ENCODE data around the gene ACBD7. TPM values are rescaled to one million over a fixed set of nuclear protein-coding genes. Genes with fewer than 3 reads are reported as not detected.

Gene ACBD7
- total and polyA plus RNA-seq, 2 donors (not counting 1 experiment from before 2014, with no cell fraction given) = 0.09 to 0.54 TPM

GRCh38 chr10:15124190-15124589 is 35.6 kb upstream of the ACBD7 start:
- Histone ChIP-seq H3K9me3 (ENCODE audit: control extremely low read depth in 1 of 3, control insufficient read depth in 2 of 3, insufficient read depth in 1 of 3, low read length in 2 of 3) (no peaks in the 10 kb centered on the region), H3K27me3 (replicated peaks in 1 of 4; ENCODE audit: control extremely low read depth in 1 of 4, control insufficient read depth in 3 of 4, insufficient read depth in 4 of 4, low read length in 3 of 4) (no peaks in the 10 kb centered on the region), H3K4me2 (replicated peaks; ENCODE audit: low read depth, low read length, poor library complexity, severe bottlenecking) (no peak overlapping the region), H2AFZ (ENCODE audit: insufficient read depth, low read depth, low read length, poor library complexity, severe bottlenecking) (no peak overlapping the region), H3K4me1 (ENCODE audit: control insufficient read depth in 2 of 2, insufficient read depth in 2 of 2, low read length in 2 of 2) (no peaks in the 10 kb centered on the region), H3K36me3 (replicated peaks in 1 of 2; ENCODE audit: control extremely low read depth in 1 of 2, control insufficient read depth in 1 of 2, extremely low read depth in 1 of 2, insufficient read depth in 2 of 2, low read length in 1 of 2) (peaks cover 0 to 16% of the 10 kb centered on the region in 2 experiments), H3K27ac (ENCODE audit: low read length in 2 of 2) (no peak overlapping the region), H3K9ac (ENCODE audit: low read length) (no peak overlapping the region), H4K20me1 (ENCODE audit: control insufficient read depth, insufficient read depth, low read length, poor library complexity, severe bottlenecking) (no peaks in the 10 kb centered on the region), H3K79me2 (ENCODE audit: control insufficient read depth, insufficient read depth, low read length) (no peaks in the 10 kb centered on the region), H3K4me3 (ENCODE audit: control extremely low read depth in 1 of 5, extremely low read depth in 1 of 5, insufficient read depth in 1 of 5, low read depth in 2 of 5, low read length in 4 of 5) (no peak overlapping the region)
- no peaks in the 10 kb centered on the region for H3K27me3 Mint-ChIP-seq
- TF ChIP-seq CTCF (IDR thresholded peaks at IDR 0.05) = no peak
- no peak for TF ChIP-seq EZH2 (IDR thresholded peaks at IDR 0.05; ENCODE audit: borderline replicate concordance, insufficient read depth, low read depth, low read length, poor library complexity, severe bottlenecking)
- CTCF ChIA-PET = interaction anchor here (1.4 to 2.6 kb wide), 2 partner anchors 17 to 18 kb away, joined by 4 to 10 read pairs; no protein-coding TSS in a partner anchor
- POLR2A ChIA-PET = no interaction called here
- no peak overlapping the region for H3K4me3 Mint-ChIP-seq
- H3K4me1 Mint-ChIP-seq = peaks cover 5% of the 10 kb centered on the region
- intact Hi-C loops (cut with micrococcal nuclease) = no loop called here
- no peaks in the 10 kb centered on the region for H3K9me3 Mint-ChIP-seq (ENCODE audit: insufficient read depth)
- DNase-seq (no peak), ATAC-seq (ENCODE audit: low read depth) (no peak)
- WGBS (ENCODE audit: insufficient coverage) = 97% methylated on average over 4 of the region's 9 CpGs
- no peak overlapping the region for H3K27ac Mint-ChIP-seq

DNA sequence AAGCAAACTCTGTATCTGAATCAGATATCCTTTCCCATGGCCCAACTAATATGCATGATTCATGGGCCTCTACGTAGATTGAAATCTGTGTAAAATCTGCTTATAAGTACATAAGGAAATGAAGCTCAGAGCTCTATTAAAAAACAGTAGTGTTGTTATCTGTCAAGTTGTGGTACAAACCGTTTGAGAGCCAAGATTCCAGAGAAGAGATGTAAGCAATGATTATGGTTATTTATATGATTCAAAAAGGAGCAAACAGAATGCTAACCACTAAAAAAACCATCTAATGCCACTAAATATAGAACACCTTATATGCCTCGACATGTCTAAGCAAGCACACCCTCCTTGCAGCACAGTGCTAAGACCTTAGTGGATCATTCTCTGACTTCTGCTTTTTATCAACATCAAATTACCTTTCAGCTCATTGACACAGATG is 35.2 kb upstream of the ACBD7 start:
- 70% methylated on average over 1 of the region's 3 CpGs for WGBS (ENCODE audit: insufficient coverage)
- Mint-ChIP-seq H3K27ac (no peak overlapping the region), H3K27me3 (no peaks in the 10 kb centered on the region), H3K4me1 (peaks cover 8% of the 10 kb centered on the region), H3K4me3 (no peak overlapping the region), H3K9me3 (ENCODE audit: insufficient read depth) (no peaks in the 10 kb centered on the region)
- Histone ChIP-seq H3K4me2 (replicated peaks; ENCODE audit: low read depth, low read length, poor library complexity, severe bottlenecking) (no peak overlapping the region), H3K36me3 (replicated peaks in 1 of 2; ENCODE audit: control extremely low read depth in 1 of 2, control insufficient read depth in 1 of 2, extremely low read depth in 1 of 2, insufficient read depth in 2 of 2, low read length in 1 of 2) (peaks cover 0 to 20% of the 10 kb centered on the region in 2 experiments), H3K9me3 (ENCODE audit: control extremely low read depth in 1 of 3, control insufficient read depth in 2 of 3, insufficient read depth in 1 of 3, low read length in 2 of 3) (no peaks in the 10 kb centered on the region), H3K27me3 (replicated peaks in 1 of 4; ENCODE audit: control extremely low read depth in 1 of 4, control insufficient read depth in 3 of 4, insufficient read depth in 4 of 4, low read length in 3 of 4) (no peaks in the 10 kb centered on the region), H2AFZ (ENCODE audit: insufficient read depth, low read depth, low read length, poor library complexity, severe bottlenecking) (no peak overlapping the region), H3K4me3 (ENCODE audit: control extremely low read depth in 1 of 5, extremely low read depth in 1 of 5, insufficient read depth in 1 of 5, low read depth in 2 of 5, low read length in 4 of 5) (no peak overlapping the region), H3K27ac (ENCODE audit: low read length in 2 of 2) (no peak overlapping the region), H3K4me1 (ENCODE audit: control insufficient read depth in 2 of 2, insufficient read depth in 2 of 2, low read length in 2 of 2) (no peaks in the 10 kb centered on the region), H4K20me1 (ENCODE audit: control insufficient read depth, insufficient read depth, low read length, poor library complexity, severe bottlenecking) (no peaks in the 10 kb centered on the region), H3K79me2 (ENCODE audit: control insufficient read depth, insufficient read depth, low read length) (no peaks in the 10 kb centered on the region), H3K9ac (ENCODE audit: low read length) (no peak overlapping the region)
- intact Hi-C loops (cut with micrococcal nuclease) = no loop called here
- CTCF ChIA-PET = interaction anchor here (0.7 to 2.6 kb wide), 3 partner anchors 17 to 1225 kb away, joined by 3 to 10 read pairs (median 4); no protein-coding TSS in a partner anchor
- POLR2A ChIA-PET = no interaction called here
- TF ChIP-seq EZH2 (IDR thresholded peaks at IDR 0.05; ENCODE audit: borderline replicate concordance, insufficient read depth, low read depth, low read length, poor library complexity, severe bottlenecking) = no peak
- TF ChIP-seq CTCF (IDR thresholded peaks at IDR 0.05) = no peak
- no peak for DNase-seq
- no peak for ATAC-seq (ENCODE audit: low read depth)
